Activated B cell treated with CpG ODN at 0.5 μM for 24 hours (primary cell): ENCODE data around the gene SLC41A2. TPM values are rescaled to one million over a fixed set of nuclear protein-coding genes. Genes with fewer than 3 reads are reported as not detected.

Experiments used
- ATAC-seq: fragments of 200-7000 bp; cut with Tn5 transposase; one replicate; pipeline ENCODE4 v1.10.0; 2021; ENCODE audit warnings: low read depth, mild to moderate bottlenecking, moderate library complexity
- CTCF ChIA-PET: fragments of 350-600 bp; sonication (Branson Sonifier 250); formaldehyde crosslinking; loops from one replicate; lab custom pipeline; 2021; ENCODE audit warnings: antibody characterized with exemption; lab: Charles Lee
- POLR2A ChIA-PET: fragments of 350-600 bp; sonication (Branson Sonifier 250); formaldehyde crosslinking; loops from one replicate; lab custom pipeline; 2021; ENCODE audit warnings: antibody characterized with exemption; lab: Charles Lee
- DNase-seq: peaks from one replicate; pipeline ENCODE4 v3.0.0; 2022
- H3K27ac Mint-ChIP-seq: one replicate; pipeline ENCODE4 v1.8.0; 2020; ENCODE audit warnings: mixed read lengths
- H3K27me3 Mint-ChIP-seq: one replicate; pipeline ENCODE4 v1.8.0; 2021; ENCODE audit warnings: mixed read lengths
- H3K36me3 Mint-ChIP-seq: one replicate; pipeline ENCODE4 v1.8.0; 2021; ENCODE audit warnings: low read depth, mixed read lengths
- H3K4me1 Mint-ChIP-seq: one replicate; pipeline ENCODE4 v1.8.0; 2021; ENCODE audit warnings: mixed read lengths
- H3K4me3 Mint-ChIP-seq: one replicate; pipeline ENCODE4 v1.8.0; 2020; ENCODE audit warnings: mild to moderate bottlenecking, mixed read lengths
- H3K9me3 Mint-ChIP-seq: one replicate; pipeline ENCODE4 v1.8.0; 2020; ENCODE audit warnings: mixed read lengths
- intact Hi-C: fragments of 100-400 bp; cut with micrococcal nuclease; formaldehyde crosslinking; loops from one replicate; pipeline ENCODE4 v1.15.1; 2024
- total RNA-seq: library from RNA; stranded (reverse); gene quantifications from 2 replicates; pipeline ENCODE4 v1.2.3, GENCODE V29; 2022
- TF ChIP-seq, protein P1 (sequence below): fragments of 200-600 bp; IDR thresholded peaks from one replicate; pipeline ENCODE4 v1.8.0; 2022; ENCODE audit warnings: antibody characterized with exemption, mild to moderate bottlenecking

SLC41A2 gene
- total RNA-seq, 1 donor from 2014 or later, result 12.6 TPM

DNA sequence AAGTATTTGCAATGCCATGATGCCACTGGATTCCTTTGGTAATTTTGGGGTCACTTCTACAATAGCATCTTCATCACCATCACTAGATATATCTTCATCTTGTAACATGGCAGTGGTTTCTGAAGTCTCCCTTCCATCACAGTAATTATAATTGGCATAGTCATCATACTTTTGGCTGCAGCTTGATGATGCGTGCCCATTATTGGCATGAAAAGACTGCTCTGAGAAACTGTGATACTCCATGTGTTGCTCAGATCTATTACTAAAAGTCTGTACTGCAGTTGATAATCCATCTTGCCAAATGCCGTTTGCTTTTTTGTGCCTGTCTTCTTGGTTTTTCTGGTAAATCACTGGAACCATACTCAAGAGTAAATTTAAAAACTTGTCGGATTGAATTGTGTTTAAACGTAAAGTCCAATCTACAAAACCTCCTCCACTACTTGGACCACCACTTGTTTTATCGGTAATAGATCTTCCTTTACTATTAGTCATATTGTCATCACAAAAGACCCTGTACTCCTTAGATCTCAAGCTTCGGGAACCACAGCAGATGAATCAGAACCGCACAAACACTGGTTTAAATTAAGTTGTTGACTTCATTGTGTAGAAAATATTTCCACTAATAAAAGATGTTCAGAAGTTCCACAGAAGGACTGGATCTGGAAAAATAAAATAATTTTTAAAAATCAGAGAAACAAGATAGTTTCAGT is 29.9 kb downstream of the SLC41A2 start:
- no peaks in the 10 kb centered on the region for H3K36me3 Mint-ChIP-seq
- peaks cover 25% of the 10 kb centered on the region for H3K4me1 Mint-ChIP-seq
- H3K27ac Mint-ChIP-seq, result no peak overlapping the region
- TF ChIP-seq, protein P1, sequence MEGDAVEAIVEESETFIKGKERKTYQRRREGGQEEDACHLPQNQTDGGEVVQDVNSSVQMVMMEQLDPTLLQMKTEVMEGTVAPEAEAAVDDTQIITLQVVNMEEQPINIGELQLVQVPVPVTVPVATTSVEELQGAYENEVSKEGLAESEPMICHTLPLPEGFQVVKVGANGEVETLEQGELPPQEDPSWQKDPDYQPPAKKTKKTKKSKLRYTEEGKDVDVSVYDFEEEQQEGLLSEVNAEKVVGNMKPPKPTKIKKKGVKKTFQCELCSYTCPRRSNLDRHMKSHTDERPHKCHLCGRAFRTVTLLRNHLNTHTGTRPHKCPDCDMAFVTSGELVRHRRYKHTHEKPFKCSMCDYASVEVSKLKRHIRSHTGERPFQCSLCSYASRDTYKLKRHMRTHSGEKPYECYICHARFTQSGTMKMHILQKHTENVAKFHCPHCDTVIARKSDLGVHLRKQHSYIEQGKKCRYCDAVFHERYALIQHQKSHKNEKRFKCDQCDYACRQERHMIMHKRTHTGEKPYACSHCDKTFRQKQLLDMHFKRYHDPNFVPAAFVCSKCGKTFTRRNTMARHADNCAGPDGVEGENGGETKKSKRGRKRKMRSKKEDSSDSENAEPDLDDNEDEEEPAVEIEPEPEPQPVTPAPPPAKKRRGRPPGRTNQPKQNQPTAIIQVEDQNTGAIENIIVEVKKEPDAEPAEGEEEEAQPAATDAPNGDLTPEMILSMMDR, result no peak
- CTCF ChIA-PET, result no interaction called here
- DNase-seq (no peak), ATAC-seq (no peak)
- H3K9me3 Mint-ChIP-seq, result no peaks in the 10 kb centered on the region
- intact Hi-C loops, result no loop called here
- H3K27me3 Mint-ChIP-seq, result no peaks in the 10 kb centered on the region
- POLR2A ChIA-PET, result no interaction called here
- no peak overlapping the region for H3K4me3 Mint-ChIP-seq

DNA sequence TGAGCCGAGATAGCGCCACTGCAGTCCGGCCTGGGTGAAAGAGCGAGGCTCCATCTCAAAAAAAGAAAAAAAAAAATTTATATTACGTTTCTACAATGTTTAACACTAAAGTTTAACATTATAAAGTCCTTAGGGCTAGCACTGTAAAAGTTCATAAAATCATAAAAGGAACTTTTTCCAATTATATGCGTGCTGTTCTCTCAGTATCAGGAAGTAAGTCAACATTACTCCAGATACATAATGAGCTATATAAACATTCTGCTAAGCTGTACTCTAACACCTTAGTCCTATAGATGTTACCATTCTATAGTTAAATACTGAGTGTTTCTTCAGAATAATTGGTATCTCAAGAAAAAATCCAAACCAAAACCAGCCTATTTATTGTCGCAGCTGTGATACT is 32.6 kb downstream of the SLC41A2 start:
- ATAC-seq, result no peak
- POLR2A ChIA-PET, result no interaction called here

DNA sequence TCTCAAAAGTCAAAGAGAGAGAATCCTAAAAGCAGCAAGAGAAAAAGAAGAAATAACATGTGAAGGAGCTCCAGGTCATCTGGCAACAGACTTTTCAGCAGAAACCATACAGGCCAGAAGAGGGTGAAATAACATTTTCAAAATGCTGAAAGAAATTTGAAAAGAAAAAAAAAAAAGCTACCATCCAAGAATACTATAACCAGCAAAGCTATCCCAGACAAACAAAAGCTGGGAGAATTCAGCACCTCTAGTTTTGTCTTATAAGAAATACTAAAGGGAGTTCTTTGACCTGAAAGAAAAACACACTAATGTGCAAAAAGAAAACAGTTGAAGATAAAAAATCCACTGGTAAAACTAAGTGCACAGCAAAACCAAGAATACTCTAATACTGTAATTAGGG is 36.8 kb downstream of the SLC41A2 start:
- DNase-seq (no peak), ATAC-seq (no peak)
- Mint-ChIP-seq H3K36me3 (peaks cover 6% of the 10 kb centered on the region), H3K27me3 (no peaks in the 10 kb centered on the region), H3K4me3 (no peak overlapping the region), H3K27ac (no peak overlapping the region), H3K4me1 (no peaks in the 10 kb centered on the region), H3K9me3 (peaks cover 7% of the 10 kb centered on the region)
- ChIA-PET CTCF (no interaction called here), POLR2A (no interaction called here)
- TF ChIP-seq, protein P1, result no peak
- intact Hi-C loops, result no loop called here

More for the DNA sequence above, 32.6 kb downstream of the SLC41A2 start:
- H3K27ac Mint-ChIP-seq, result no peak overlapping the region
- DNase-seq, result no peak
- H3K36me3 Mint-ChIP-seq, result peaks cover 6% of the 10 kb centered on the region
- peaks cover 12% of the 10 kb centered on the region for H3K4me1 Mint-ChIP-seq
- no peaks in the 10 kb centered on the region for H3K27me3 Mint-ChIP-seq
- intact Hi-C loops, result no loop called here
- TF ChIP-seq, protein P1, result no peak
- no peak overlapping the region for H3K4me3 Mint-ChIP-seq
- CTCF ChIA-PET, result no interaction called here
- H3K9me3 Mint-ChIP-seq, result peaks cover 7% of the 10 kb centered on the region

DNA sequence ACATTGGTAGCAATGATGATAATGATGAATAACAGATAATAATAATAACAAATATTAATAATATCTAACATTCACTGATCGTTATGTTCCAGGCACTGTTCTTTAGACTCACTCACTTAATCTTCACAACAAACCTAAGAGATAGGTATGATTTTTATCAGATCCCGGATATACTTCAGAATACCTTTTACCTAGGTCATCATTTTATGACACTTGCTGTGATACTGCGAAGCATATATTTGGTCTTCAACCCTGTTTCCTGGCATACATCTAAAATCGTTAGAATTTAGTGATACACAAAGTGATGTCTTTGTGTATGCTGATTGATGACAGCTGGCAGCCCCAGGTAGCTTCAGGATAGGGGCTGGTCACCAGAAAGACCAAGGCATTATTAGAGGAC is 46.1 kb downstream of the SLC41A2 start:
- ChIA-PET POLR2A (no interaction called here), CTCF (no interaction called here)
- DNase-seq, result no peak
- ATAC-seq, result no peak
- Mint-ChIP-seq H3K27me3 (no peaks in the 10 kb centered on the region), H3K9me3 (no peaks in the 10 kb centered on the region), H3K4me3 (no peak overlapping the region), H3K36me3 (no peaks in the 10 kb centered on the region), H3K27ac (no peak overlapping the region), H3K4me1 (no peaks in the 10 kb centered on the region)
- TF ChIP-seq, protein P1, result no peak
- intact Hi-C loops, result no loop called here

DNA sequence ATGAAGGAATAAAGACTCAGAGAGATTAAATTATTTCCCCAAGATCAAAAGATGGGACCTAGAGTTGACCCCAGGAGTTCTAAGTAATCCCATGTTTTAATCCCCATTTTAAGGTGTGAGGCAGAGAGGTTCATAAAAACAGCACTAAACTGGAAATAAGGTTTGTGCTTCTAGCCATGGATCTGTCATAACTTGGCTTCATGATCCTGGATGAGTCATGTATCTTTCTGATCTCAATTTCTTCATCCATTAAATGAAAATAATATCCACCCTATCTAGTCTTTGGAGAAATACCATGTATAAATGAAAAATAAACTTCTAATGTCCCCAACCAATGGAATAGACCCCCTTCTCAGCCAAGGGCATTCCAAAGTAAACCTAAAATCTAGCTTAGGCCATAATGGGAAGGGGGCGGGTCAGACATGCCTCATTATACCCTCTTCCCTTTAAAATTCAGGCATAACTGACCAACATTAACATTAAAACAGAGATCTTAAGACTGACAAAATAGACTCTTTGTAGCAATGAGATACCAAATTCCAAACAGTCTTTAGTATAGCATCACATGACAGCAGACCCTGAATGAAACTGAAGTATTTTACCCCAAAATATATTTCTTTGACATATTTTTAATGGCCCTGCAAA is 47.8 kb downstream of the SLC41A2 start:
- ChIA-PET CTCF (no interaction called here), POLR2A (no interaction called here)
- Mint-ChIP-seq H3K4me3 (no peak overlapping the region), H3K27ac (no peak overlapping the region), H3K4me1 (no peaks in the 10 kb centered on the region), H3K27me3 (no peaks in the 10 kb centered on the region), H3K36me3 (no peaks in the 10 kb centered on the region), H3K9me3 (no peaks in the 10 kb centered on the region)
- ATAC-seq (no peak), DNase-seq (no peak)
- intact Hi-C loops, result no loop called here
- TF ChIP-seq, protein P1, result no peak
